NB4 (cell line): Measurements from ENCODE around the gene PANX1.

Source experiments
- DNase-seq: peaks from one replicate; pipeline ENCODE4 v3.0.0; 2010; ENCODE audit warnings: low read depth
- H3K4me3 ChIP-seq: one replicate; pipeline ENCODE4 v1.5.1; 2011; ENCODE audit warnings: mild to moderate bottlenecking, low read depth, low read length, moderate library complexity
- MYC ChIP-seq: IDR thresholded peaks from 2 replicates; pipeline ENCODE4 v1.6.1; 2011; ENCODE audit warnings: low read depth, low read length
- POLR2A ChIP-seq: IDR thresholded peaks from 2 replicates; pipeline ENCODE4 v1.6.1; 2011; ENCODE audit warnings: mild to moderate bottlenecking; ENCODE audit not compliant: insufficient read length; ENCODE audit errors: extremely low read depth
- TF ChIP-seq, protein P1 (sequence below): IDR thresholded peaks from one replicate; pipeline ENCODE4 v1.5.1; 2012; ENCODE audit warnings: low read depth, low read length
- TF ChIP-seq, protein P2 (sequence below): IDR thresholded peaks from 2 replicates; pipeline ENCODE4 v1.6.1; 2011; ENCODE audit warnings: low read depth, low read length

The PANX1 gene

DNA sequence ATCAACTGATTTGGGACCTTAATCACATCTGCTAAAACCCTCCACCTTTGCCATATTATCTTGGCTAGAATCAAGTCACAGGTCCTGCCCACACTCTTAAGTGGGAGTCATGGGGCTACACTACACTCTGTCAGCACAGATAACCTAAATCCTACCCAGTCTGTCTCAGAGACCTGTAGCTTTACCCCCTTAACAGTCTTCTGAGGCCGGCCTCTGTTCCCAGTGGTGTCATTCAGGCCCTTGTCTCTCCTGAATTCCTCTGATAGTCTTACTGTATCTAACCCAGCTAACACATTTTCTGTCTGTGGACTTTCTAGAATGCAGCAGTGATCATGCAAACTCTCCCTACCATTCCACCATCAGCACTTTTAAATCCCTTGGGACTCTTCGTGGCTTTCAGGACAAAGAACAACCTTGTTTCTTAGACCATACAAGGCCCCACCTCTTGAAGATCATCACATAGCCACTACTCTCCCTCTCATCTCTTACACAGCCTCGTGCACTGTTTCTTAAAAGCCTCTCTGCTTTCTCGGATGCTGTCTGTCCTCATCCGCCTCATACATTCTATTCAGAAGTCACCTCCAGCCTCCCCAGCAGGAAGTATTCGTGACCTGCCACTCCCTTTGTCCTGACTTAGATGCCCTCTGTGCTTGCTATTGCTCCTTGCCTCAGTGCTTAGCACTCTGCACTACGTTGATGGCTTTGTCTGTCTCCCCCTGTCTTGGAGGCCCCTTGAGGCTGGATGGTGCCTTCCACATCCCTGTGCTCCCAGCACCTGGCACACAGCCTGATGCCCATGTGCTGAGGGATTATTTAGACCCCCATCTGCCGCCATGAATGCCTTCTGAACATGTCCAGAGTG lies 57.9 kb downstream of the PANX1 start:
- TF ChIP-seq, protein P1, sequence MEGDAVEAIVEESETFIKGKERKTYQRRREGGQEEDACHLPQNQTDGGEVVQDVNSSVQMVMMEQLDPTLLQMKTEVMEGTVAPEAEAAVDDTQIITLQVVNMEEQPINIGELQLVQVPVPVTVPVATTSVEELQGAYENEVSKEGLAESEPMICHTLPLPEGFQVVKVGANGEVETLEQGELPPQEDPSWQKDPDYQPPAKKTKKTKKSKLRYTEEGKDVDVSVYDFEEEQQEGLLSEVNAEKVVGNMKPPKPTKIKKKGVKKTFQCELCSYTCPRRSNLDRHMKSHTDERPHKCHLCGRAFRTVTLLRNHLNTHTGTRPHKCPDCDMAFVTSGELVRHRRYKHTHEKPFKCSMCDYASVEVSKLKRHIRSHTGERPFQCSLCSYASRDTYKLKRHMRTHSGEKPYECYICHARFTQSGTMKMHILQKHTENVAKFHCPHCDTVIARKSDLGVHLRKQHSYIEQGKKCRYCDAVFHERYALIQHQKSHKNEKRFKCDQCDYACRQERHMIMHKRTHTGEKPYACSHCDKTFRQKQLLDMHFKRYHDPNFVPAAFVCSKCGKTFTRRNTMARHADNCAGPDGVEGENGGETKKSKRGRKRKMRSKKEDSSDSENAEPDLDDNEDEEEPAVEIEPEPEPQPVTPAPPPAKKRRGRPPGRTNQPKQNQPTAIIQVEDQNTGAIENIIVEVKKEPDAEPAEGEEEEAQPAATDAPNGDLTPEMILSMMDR, result no peak
- TF ChIP-seq POLR2A, result no peak
- no peak for DNase-seq
- no peak overlapping the region for H3K4me3 ChIP-seq

DNA sequence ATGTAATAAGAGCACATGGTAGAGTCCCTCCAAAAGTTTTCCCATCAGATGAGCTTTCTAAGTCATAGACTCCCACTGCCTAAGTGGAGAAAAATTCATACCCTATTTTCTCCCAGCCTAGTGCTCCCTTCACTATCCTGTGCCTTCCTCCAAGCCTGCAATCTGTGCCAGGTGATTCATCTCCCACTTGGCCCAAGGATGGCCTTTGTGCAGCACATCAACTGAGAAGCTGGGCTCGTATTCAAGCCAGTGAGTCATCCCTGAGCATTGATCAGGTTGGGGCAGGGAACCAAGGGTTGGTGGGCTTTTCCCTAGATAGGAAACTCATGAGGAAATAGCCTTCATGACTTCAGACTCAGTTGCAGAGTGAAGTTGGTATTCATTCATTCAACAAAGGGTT lies 64.6 kb downstream of the PANX1 start:
- H3K4me3 ChIP-seq, result no peak overlapping the region
- TF ChIP-seq, protein P2, sequence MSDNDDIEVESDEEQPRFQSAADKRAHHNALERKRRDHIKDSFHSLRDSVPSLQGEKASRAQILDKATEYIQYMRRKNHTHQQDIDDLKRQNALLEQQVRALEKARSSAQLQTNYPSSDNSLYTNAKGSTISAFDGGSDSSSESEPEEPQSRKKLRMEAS, result no peak
- TF ChIP-seq POLR2A, result no peak
- TF ChIP-seq, protein P1, result no peak
- TF ChIP-seq MYC, result no peak
- no peak for DNase-seq

DNA sequence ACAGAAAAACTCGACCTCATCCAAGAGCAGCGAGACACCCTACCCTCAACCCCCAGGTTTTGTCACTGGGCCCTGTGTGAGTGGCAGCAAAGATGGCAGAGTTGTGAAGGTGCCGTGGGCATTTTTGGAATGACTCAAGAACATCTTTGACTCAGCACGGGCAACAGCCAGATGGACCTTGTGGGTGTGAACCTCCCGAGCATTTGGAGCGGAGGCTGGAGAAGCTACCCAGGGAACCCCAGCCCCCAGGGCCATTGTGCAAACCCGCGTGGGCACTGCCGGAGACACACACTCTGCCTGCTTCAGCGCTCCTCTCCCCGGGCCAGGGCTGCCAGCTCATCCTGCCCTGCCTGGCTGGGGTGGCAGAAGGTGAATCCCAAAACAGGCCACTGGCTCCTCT lies 66.1 kb downstream of the PANX1 start:
- TF ChIP-seq POLR2A, result no peak
- TF ChIP-seq, protein P2, result no peak
- TF ChIP-seq, protein P1, result no peak
- no peak for TF ChIP-seq MYC
- no peak for DNase-seq
- no peak overlapping the region for H3K4me3 ChIP-seq

DNA sequence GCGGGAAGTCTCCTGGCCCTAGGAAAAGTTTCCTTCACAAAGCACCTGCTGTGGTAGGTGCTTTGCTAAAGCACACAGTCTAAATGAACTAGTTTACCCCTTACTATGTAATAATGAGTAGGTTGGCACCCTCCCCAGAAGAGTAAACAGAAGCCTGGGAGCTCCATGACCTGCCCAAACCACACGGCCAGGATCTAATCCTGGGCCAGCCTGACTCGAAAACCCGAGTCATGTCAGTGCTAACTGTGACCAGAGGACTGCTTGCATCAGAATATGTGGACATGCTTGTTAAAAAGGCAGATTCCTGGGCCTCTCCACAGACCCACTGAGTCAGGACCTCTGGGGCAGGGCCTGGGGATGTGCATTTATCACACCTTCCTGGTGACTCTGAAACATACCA lies 67.7 kb downstream of the PANX1 start:
- no peak for DNase-seq
- TF ChIP-seq, protein P1, result no peak
- no peak for TF ChIP-seq POLR2A
- TF ChIP-seq, protein P2, result no peak
- TF ChIP-seq MYC, result no peak
- H3K4me3 ChIP-seq, result no peak overlapping the region

DNA sequence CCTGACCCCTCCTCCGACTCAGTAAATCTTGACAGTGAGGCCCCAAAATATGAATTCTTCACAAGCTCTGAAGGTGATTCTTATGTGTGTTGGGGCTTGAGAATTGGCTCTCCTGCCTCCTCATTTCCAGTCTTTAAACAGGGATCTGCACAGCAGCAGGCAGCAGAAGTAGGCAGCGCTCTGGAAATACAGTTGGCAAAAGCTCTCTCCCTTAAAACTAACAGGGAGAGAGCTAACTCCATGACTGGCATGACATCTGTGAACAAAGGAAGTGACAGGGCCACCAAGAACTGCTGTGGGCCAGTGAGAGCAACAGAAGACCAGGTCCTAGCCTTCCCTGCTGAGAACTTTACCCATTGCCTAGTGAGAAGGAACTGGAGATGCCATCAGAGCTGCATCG lies 70.1 kb downstream of the PANX1 start:
- TF ChIP-seq, protein P1, result no peak
- no peak for TF ChIP-seq MYC
- TF ChIP-seq, protein P2, result no peak
- TF ChIP-seq POLR2A, result no peak
- no peak overlapping the region for H3K4me3 ChIP-seq
- DNase-seq, result no peak
